ENCODE data around the gene C4BPA.

C4BPA gene

GRCh38 chr1:207069858-207070506 lies 34.1 kb upstream of the C4BPA start:
- H3K27ac Mint-ChIP-seq: no peak overlapping the region
- H3K4me3 Mint-ChIP-seq: no peak overlapping the region
- no peak for DNase-seq (ENCODE audit: low spot score)
- peaks cover 15% of the 10 kb centered on the region for H3K27me3 Mint-ChIP-seq (ENCODE audit: low read depth)
- H3K4me1 Mint-ChIP-seq (ENCODE audit: low read depth): peaks cover 21% of the 10 kb centered on the region
- no peaks in the 10 kb centered on the region for H3K9me3 Mint-ChIP-seq
- no peaks in the 10 kb centered on the region for H3K36me3 Mint-ChIP-seq (ENCODE audit: low read depth)

- Mint-ChIP-seq H3K4me1 (ENCODE audit: low read depth) (peaks cover 21% of the 10 kb centered on the region), H3K4me3 (peak overlapping the region; percentile 59), H3K36me3 (ENCODE audit: low read depth) (no peaks in the 10 kb centered on the region), H3K27ac (peak overlapping the region; percentile 38), H3K27me3 (ENCODE audit: low read depth) (peaks cover 19% of the 10 kb centered on the region), H3K9me3 (no peaks in the 10 kb centered on the region)
- no peak for DNase-seq (ENCODE audit: low spot score)
These were observed 33.2 kb upstream of the C4BPA start for GRCh38 chr1:207070811-207071210.

- no peak for DNase-seq (ENCODE audit: low spot score)
- H3K36me3 Mint-ChIP-seq (ENCODE audit: low read depth): no peaks in the 10 kb centered on the region
- H3K27ac Mint-ChIP-seq: no peak overlapping the region
- H3K4me1 Mint-ChIP-seq (ENCODE audit: low read depth): peaks cover 21% of the 10 kb centered on the region
- no peak overlapping the region for H3K4me3 Mint-ChIP-seq
- H3K27me3 Mint-ChIP-seq (ENCODE audit: low read depth): peaks cover 20% of the 10 kb centered on the region
- no peaks in the 10 kb centered on the region for H3K9me3 Mint-ChIP-seq
These were observed 32.6 kb upstream of the C4BPA start for GRCh38 chr1:207071426-207071825.

- DNase-seq (ENCODE audit: low spot score): no peak
- Mint-ChIP-seq H3K4me1 (ENCODE audit: low read depth) (peaks cover 21% of the 10 kb centered on the region), H3K27ac (no peak overlapping the region), H3K4me3 (no peak overlapping the region), H3K9me3 (no peaks in the 10 kb centered on the region), H3K36me3 (ENCODE audit: low read depth) (no peaks in the 10 kb centered on the region), H3K27me3 (ENCODE audit: low read depth) (peaks cover 20% of the 10 kb centered on the region)
These were observed 31.8 kb upstream of the C4BPA start for GRCh38 chr1:207072233-207072632.

- Mint-ChIP-seq H3K36me3 (ENCODE audit: low read depth) (no peaks in the 10 kb centered on the region), H3K4me1 (ENCODE audit: low read depth) (peaks cover 20% of the 10 kb centered on the region), H3K27me3 (ENCODE audit: low read depth) (peaks cover 21% of the 10 kb centered on the region), H3K9me3 (no peaks in the 10 kb centered on the region), H3K4me3 (no peak overlapping the region), H3K27ac (no peak overlapping the region)
- DNase-seq (ENCODE audit: low spot score): no peak
These were observed 29.9 kb upstream of the C4BPA start for GRCh38 chr1:207073906-207074820.

- no peaks in the 10 kb centered on the region for H3K36me3 Mint-ChIP-seq (ENCODE audit: low read depth)
- peaks cover 26% of the 10 kb centered on the region for H3K27me3 Mint-ChIP-seq (ENCODE audit: low read depth)
- H3K4me3 Mint-ChIP-seq: no peak overlapping the region
- peaks cover 7% of the 10 kb centered on the region for H3K4me1 Mint-ChIP-seq (ENCODE audit: low read depth)
- no peaks in the 10 kb centered on the region for H3K9me3 Mint-ChIP-seq
- H3K27ac Mint-ChIP-seq: no peak overlapping the region
- no peak for DNase-seq (ENCODE audit: low spot score)
These were observed 27.7 kb upstream of the C4BPA start for GRCh38 chr1:207076181-207076955.

- H3K27ac Mint-ChIP-seq: no peak overlapping the region
- H3K9me3 Mint-ChIP-seq: no peaks in the 10 kb centered on the region
These were observed 27.0 kb upstream of the C4BPA start for GRCh38 chr1:207077012-207077411.

GRCh38 chr1:207077470-207078377 lies 26.3 kb upstream of the C4BPA start:
- Mint-ChIP-seq H3K36me3 (ENCODE audit: low read depth) (no peaks in the 10 kb centered on the region), H3K27ac (no peak overlapping the region), H3K27me3 (ENCODE audit: low read depth) (peaks cover 34% of the 10 kb centered on the region), H3K4me1 (ENCODE audit: low read depth) (peaks cover 2% of the 10 kb centered on the region), H3K4me3 (no peak overlapping the region), H3K9me3 (no peaks in the 10 kb centered on the region)
- peak; percentile 44 for DNase-seq (ENCODE audit: low spot score)

More at GRCh38 chr1:207077012-207077411, 27.0 kb upstream of the C4BPA start:
- Mint-ChIP-seq H3K27me3 (ENCODE audit: low read depth) (peaks cover 29% of the 10 kb centered on the region), H3K36me3 (ENCODE audit: low read depth) (no peaks in the 10 kb centered on the region), H3K4me3 (no peak overlapping the region), H3K4me1 (ENCODE audit: low read depth) (peaks cover 2% of the 10 kb centered on the region)
- DNase-seq (ENCODE audit: low spot score): no peak

GRCh38 chr1:207078578-207079132 lies 25.4 kb upstream of the C4BPA start:
- peaks cover 32% of the 10 kb centered on the region for H3K27me3 Mint-ChIP-seq (ENCODE audit: low read depth)
- no peak overlapping the region for H3K4me3 Mint-ChIP-seq
- H3K4me1 Mint-ChIP-seq (ENCODE audit: low read depth): peaks cover 2% of the 10 kb centered on the region
- no peaks in the 10 kb centered on the region for H3K36me3 Mint-ChIP-seq (ENCODE audit: low read depth)
- DNase-seq (ENCODE audit: low spot score): no peak
- no peak overlapping the region for H3K27ac Mint-ChIP-seq
- no peaks in the 10 kb centered on the region for H3K9me3 Mint-ChIP-seq

- H3K4me3 Mint-ChIP-seq: no peak overlapping the region
- no peaks in the 10 kb centered on the region for H3K36me3 Mint-ChIP-seq (ENCODE audit: low read depth)
- DNase-seq (ENCODE audit: low spot score): no peak
- H3K4me1 Mint-ChIP-seq (ENCODE audit: low read depth): peaks cover 6% of the 10 kb centered on the region
- H3K27me3 Mint-ChIP-seq (ENCODE audit: low read depth): peaks cover 31% of the 10 kb centered on the region
- H3K9me3 Mint-ChIP-seq: no peaks in the 10 kb centered on the region
- H3K27ac Mint-ChIP-seq: no peak overlapping the region
These were observed 24.3 kb upstream of the C4BPA start for GRCh38 chr1:207079706-207080241.

GRCh38 chr1:207081088-207081487 lies 22.9 kb upstream of the C4BPA start:
- DNase-seq (ENCODE audit: low spot score): no peak
- no peak overlapping the region for H3K27ac Mint-ChIP-seq
- H3K4me3 Mint-ChIP-seq: no peak overlapping the region
- H3K36me3 Mint-ChIP-seq (ENCODE audit: low read depth): no peaks in the 10 kb centered on the region
- peaks cover 10% of the 10 kb centered on the region for H3K4me1 Mint-ChIP-seq (ENCODE audit: low read depth)
- no peaks in the 10 kb centered on the region for H3K9me3 Mint-ChIP-seq
- H3K27me3 Mint-ChIP-seq (ENCODE audit: low read depth): peaks cover 24% of the 10 kb centered on the region

GRCh38 chr1:207081806-207082205 lies 22.2 kb upstream of the C4BPA start:
- Mint-ChIP-seq H3K27ac (no peak overlapping the region), H3K36me3 (ENCODE audit: low read depth) (no peaks in the 10 kb centered on the region), H3K27me3 (ENCODE audit: low read depth) (peaks cover 24% of the 10 kb centered on the region), H3K4me1 (ENCODE audit: low read depth) (peaks cover 10% of the 10 kb centered on the region), H3K4me3 (no peak overlapping the region), H3K9me3 (no peaks in the 10 kb centered on the region)
- no peak for DNase-seq (ENCODE audit: low spot score)

GRCh38 chr1:207084232-207084631 lies 19.8 kb upstream of the C4BPA start:
- H3K4me1 Mint-ChIP-seq (ENCODE audit: low read depth): peaks cover 18% of the 10 kb centered on the region
- no peak overlapping the region for H3K27ac Mint-ChIP-seq
- H3K4me3 Mint-ChIP-seq: no peak overlapping the region
- H3K9me3 Mint-ChIP-seq: no peaks in the 10 kb centered on the region
- H3K36me3 Mint-ChIP-seq (ENCODE audit: low read depth): no peaks in the 10 kb centered on the region
- DNase-seq (ENCODE audit: low spot score): no peak
- H3K27me3 Mint-ChIP-seq (ENCODE audit: low read depth): peaks cover 21% of the 10 kb centered on the region

Measured in T-helper 2 cell treated with Interferon-gamma antibody and Interleukin-4, amounts not matched to agents 5 μg/mL and 100 μg/mL, for 36 hours (primary cell).